Keratinocyte (primary cell): ENCODE data around the gene GTF3A. TPM values are rescaled to one million over a fixed set of nuclear protein-coding genes. Genes with fewer than 3 reads are reported as not detected.
A peak's percentile ranks its signal among the peaks of the same experiment; 100 is the strongest.

Experiments
- DNase-seq: peaks from one replicate; pipeline ENCODE4 v3.0.0-alpha.2; 2011; ENCODE audit warnings: low read depth, missing footprints, low spot score
- FAIRE-seq: peaks from 2 replicates; lab custom pipeline; 2011; peaks lifted over from hg19 to GRCh38; lab: Jason Lieb, UNC
- H2AFZ ChIP-seq: 2 replicates; pipeline ENCODE4 v1.6.0; 2012; ENCODE audit warnings: low read length, control low read depth, inconsistent platforms; ENCODE audit not compliant: control insufficient read depth
- H3K27ac ChIP-seq: 2 replicates; pipeline ENCODE4 v1.5.1; 2011; ENCODE audit warnings: low read length; ENCODE audit not compliant: control insufficient read depth, insufficient read depth
- H3K27me3 ChIP-seq: 3 replicates; pipeline ENCODE4 v1.6.0; 2011; ENCODE audit warnings: low read length; ENCODE audit not compliant: control insufficient read depth, insufficient read depth; ENCODE audit errors: extremely low read depth
- H3K36me3 ChIP-seq, 2 experiments: 2 replicates in 1 of 2; 3 replicates in 1 of 2; pipeline ENCODE4 v1.5.1; 2011; ENCODE audit warnings: low read length in 2 of 2, mild to moderate bottlenecking in 1 of 2; ENCODE audit not compliant: control insufficient read depth in 2 of 2, insufficient read depth in 2 of 2; ENCODE audit errors: extremely low read depth in 1 of 2
- H3K4me1 ChIP-seq: 3 replicates; pipeline ENCODE4 v1.5.1; 2011; ENCODE audit warnings: low read length; ENCODE audit not compliant: control insufficient read depth, insufficient read depth; ENCODE audit errors: extremely low read depth
- H3K4me2 ChIP-seq: 3 replicates; pipeline ENCODE4 v1.6.0; 2011; ENCODE audit warnings: low read depth, low read length; ENCODE audit not compliant: control insufficient read depth, insufficient read depth; ENCODE audit errors: extremely low read depth
- H3K4me3 ChIP-seq, 3 experiments: fragments of 200-600 bp in 1 of 3; sonication (generic) in 1 of 3; 2 replicates in 2 of 3; 3 replicates in 1 of 3; pipeline ENCODE4 v1.5.1; 2011 to 2016; ENCODE audit warnings: low read length in 3 of 3, mild to moderate bottlenecking in 3 of 3, control low read depth in 2 of 3, inconsistent platforms in 1 of 3, low read depth in 1 of 3, mixed read lengths in 1 of 3, mixed run types in 1 of 3, moderate library complexity in 1 of 3; ENCODE audit not compliant: control insufficient read depth in 2 of 3, insufficient read depth in 2 of 3; ENCODE audit errors: extremely low read depth in 1 of 3
- H3K79me2 ChIP-seq: 2 replicates; pipeline ENCODE4 v1.6.0; 2012; ENCODE audit warnings: low read length; ENCODE audit not compliant: control insufficient read depth, insufficient read depth
- H3K9ac ChIP-seq: 3 replicates; pipeline ENCODE4 v1.6.0; 2011; ENCODE audit warnings: low read length; ENCODE audit not compliant: control insufficient read depth, insufficient read depth; ENCODE audit errors: extremely low read depth
- H3K9me1 ChIP-seq: 3 replicates; pipeline ENCODE4 v1.6.0; 2011; ENCODE audit warnings: low read length; ENCODE audit not compliant: control insufficient read depth, insufficient read depth; ENCODE audit errors: extremely low read depth
- H3K9me3 ChIP-seq: 2 replicates; pipeline ENCODE4 v1.5.1; 2012; ENCODE audit warnings: low read depth, low read length; ENCODE audit not compliant: control insufficient read depth
- H4K20me1 ChIP-seq: 3 replicates; pipeline ENCODE4 v1.6.0; 2011; ENCODE audit warnings: low read length; ENCODE audit not compliant: control insufficient read depth, insufficient read depth; ENCODE audit errors: extremely low read depth
- CTCF ChIP-seq, 3 experiments: IDR thresholded peaks in 1 of 3; conservative IDR thresholded peaks in 1 of 3; optimal IDR thresholded peaks in 1 of 3; 2 replicates in 2 of 3; 3 replicates in 1 of 3; pipeline versions ENCODE3 to v1.5.1; 2011; ENCODE audit warnings: low read length in 3 of 3, mild to moderate bottlenecking in 3 of 3, moderate library complexity in 2 of 3, control low read depth in 1 of 3, inconsistent platforms in 1 of 3; ENCODE audit not compliant: insufficient read depth in 2 of 3; ENCODE audit errors: extremely low read depth in 1 of 3
- EZH2 ChIP-seq: IDR thresholded peaks from one replicate; pipeline ENCODE4 v1.6.1; 2012; ENCODE audit warnings: inconsistent platforms, mild to moderate bottlenecking, low read length, moderate library complexity
- dilution Hi-C: fragments of 300-500 bp; cut with MboI; formaldehyde crosslinking; loops from one replicate; pipeline ENCODE4 v1.7.0; 2020; ENCODE audit warnings: low sequenced_read_pairs; ENCODE audit not compliant: extremely low pct_ligation_motif_present
- polyA plus RNA-seq, 5 experiments: library from polyadenylated mRNA; depleted of rRNA in 3 of 5; stranded (reverse) in 3 of 5; stranded (forward) in 1 of 5; unstranded in 1 of 5; fragments of >200 nt; gene quantifications; 1 replicate in 1 of 5; 2 replicates in 3 of 5; 3 replicates in 1 of 5; pipeline versions ENCODE4 v1.2.1 to v1.2.3, GENCODE V29; 2011 to 2012; ENCODE audit warnings: missing spikeins in 2 of 5, low read depth in 1 of 5, low replicate concordance in 1 of 5

The GTF3A gene
- polyA plus RNA-seq, 1 donor (not counting 4 experiments of a cell fraction or from before 2014, with no cell fraction given), result 97.8 TPM

DNA sequence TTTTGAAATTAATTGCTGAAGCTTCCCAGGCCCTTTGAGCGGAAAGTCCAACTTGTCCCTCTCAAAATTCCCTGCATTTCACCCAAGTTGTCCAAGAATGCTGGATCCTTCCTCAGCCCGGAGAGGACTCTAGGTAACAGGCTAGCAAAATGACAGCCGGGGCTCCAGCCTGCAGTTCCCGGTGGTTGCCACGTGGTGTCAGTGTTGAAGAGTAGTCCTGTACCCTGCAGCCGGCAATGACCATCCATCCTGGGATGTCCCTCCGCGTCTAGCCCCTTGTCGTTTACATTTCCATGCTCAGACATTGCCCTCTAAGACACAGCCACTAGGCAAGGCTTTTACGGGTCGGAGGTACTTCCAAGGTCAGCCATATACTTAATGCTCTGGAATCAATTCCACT lies 57.3 kb downstream of the GTF3A start:
- H3K9me1 ChIP-seq, result no peaks in the 10 kb centered on the region
- peaks cover 3% of the 10 kb centered on the region for H3K9me3 ChIP-seq
- DNase-seq (no peak), FAIRE-seq (peak; percentile 26)
- no peaks in the 10 kb centered on the region for H3K79me2 ChIP-seq
- H3K9ac ChIP-seq, result no peak overlapping the region
- dilution Hi-C loops, result no loop called here
- H3K4me2 ChIP-seq, result no peak overlapping the region
- H3K4me1 ChIP-seq, result no peaks in the 10 kb centered on the region
- no peak overlapping the region for H3K27ac ChIP-seq
- TF ChIP-seq CTCF (optimal IDR thresholded peaks at IDR 0.05 in 1 of 3, IDR thresholded peaks at IDR 0.05 in 1 of 3, conservative IDR thresholded peaks at IDR 0.05 in 1 of 3; ENCODE audit: extremely low read depth in 1 of 3, insufficient read depth in 2 of 3, low read length in 3 of 3), result peak; percentile 90 to 97 (median 92)
- TF ChIP-seq EZH2, result no peak
- H2AFZ ChIP-seq, result no peak overlapping the region
- H3K36me3 ChIP-seq, result no peaks in the 10 kb centered on the region
- no peaks in the 10 kb centered on the region for H4K20me1 ChIP-seq
- peaks cover 10% of the 10 kb centered on the region for H3K27me3 ChIP-seq
- no peak overlapping the region for H3K4me3 ChIP-seq

- Histone ChIP-seq H4K20me1 (no peaks in the 10 kb centered on the region), H3K79me2 (no peaks in the 10 kb centered on the region), H3K4me2 (no peak overlapping the region), H3K9ac (no peak overlapping the region), H3K36me3 (no peaks in the 10 kb centered on the region), H3K9me3 (peaks cover 3% of the 10 kb centered on the region), H3K4me3 (no peak overlapping the region), H3K9me1 (no peaks in the 10 kb centered on the region), H2AFZ (no peak overlapping the region), H3K27me3 (peaks cover 6% of the 10 kb centered on the region), H3K27ac (no peak overlapping the region), H3K4me1 (no peaks in the 10 kb centered on the region)
- no peak for TF ChIP-seq CTCF (optimal IDR thresholded peaks at IDR 0.05 in 1 of 3, IDR thresholded peaks at IDR 0.05 in 1 of 3, conservative IDR thresholded peaks at IDR 0.05 in 1 of 3; ENCODE audit: extremely low read depth in 1 of 3, insufficient read depth in 2 of 3, low read length in 3 of 3)
- TF ChIP-seq EZH2, result no peak
- DNase-seq (no peak), FAIRE-seq (no peak)
- dilution Hi-C loops, result no loop called here
Measured at GRCh38 chr13:27482983-27483382, 58.6 kb downstream of the GTF3A start.
